Astrocyte of the cerebellum (primary cell): ENCODE results near the gene DIS3.

ENCODE experiments used
- DNase-seq: peaks from one replicate; pipeline ENCODE4 v3.0.0-alpha.2; 2011; ENCODE audit warnings: low read depth
- H3K4me3 ChIP-seq: 2 replicates; pipeline ENCODE4 v1.5.1; 2011; ENCODE audit warnings: mild to moderate bottlenecking, low read depth, low read length, moderate library complexity
- in situ Hi-C: cut with HindIII; loops from 2 replicates; pipeline ENCODE4 v1.10.0; 2017; ENCODE audit warnings: low sequenced_read_pairs
- TF ChIP-seq, protein P1 (sequence below): IDR thresholded peaks from 2 replicates; pipeline ENCODE4 v1.5.1; 2012; ENCODE audit warnings: low read length, low read depth, moderate library complexity, mild to moderate bottlenecking; ENCODE audit errors: missing control alignments

Gene DIS3, protein sequence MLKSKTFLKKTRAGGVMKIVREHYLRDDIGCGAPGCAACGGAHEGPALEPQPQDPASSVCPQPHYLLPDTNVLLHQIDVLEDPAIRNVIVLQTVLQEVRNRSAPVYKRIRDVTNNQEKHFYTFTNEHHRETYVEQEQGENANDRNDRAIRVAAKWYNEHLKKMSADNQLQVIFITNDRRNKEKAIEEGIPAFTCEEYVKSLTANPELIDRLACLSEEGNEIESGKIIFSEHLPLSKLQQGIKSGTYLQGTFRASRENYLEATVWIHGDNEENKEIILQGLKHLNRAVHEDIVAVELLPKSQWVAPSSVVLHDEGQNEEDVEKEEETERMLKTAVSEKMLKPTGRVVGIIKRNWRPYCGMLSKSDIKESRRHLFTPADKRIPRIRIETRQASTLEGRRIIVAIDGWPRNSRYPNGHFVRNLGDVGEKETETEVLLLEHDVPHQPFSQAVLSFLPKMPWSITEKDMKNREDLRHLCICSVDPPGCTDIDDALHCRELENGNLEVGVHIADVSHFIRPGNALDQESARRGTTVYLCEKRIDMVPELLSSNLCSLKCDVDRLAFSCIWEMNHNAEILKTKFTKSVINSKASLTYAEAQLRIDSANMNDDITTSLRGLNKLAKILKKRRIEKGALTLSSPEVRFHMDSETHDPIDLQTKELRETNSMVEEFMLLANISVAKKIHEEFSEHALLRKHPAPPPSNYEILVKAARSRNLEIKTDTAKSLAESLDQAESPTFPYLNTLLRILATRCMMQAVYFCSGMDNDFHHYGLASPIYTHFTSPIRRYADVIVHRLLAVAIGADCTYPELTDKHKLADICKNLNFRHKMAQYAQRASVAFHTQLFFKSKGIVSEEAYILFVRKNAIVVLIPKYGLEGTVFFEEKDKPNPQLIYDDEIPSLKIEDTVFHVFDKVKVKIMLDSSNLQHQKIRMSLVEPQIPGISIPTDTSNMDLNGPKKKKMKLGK

DNA sequence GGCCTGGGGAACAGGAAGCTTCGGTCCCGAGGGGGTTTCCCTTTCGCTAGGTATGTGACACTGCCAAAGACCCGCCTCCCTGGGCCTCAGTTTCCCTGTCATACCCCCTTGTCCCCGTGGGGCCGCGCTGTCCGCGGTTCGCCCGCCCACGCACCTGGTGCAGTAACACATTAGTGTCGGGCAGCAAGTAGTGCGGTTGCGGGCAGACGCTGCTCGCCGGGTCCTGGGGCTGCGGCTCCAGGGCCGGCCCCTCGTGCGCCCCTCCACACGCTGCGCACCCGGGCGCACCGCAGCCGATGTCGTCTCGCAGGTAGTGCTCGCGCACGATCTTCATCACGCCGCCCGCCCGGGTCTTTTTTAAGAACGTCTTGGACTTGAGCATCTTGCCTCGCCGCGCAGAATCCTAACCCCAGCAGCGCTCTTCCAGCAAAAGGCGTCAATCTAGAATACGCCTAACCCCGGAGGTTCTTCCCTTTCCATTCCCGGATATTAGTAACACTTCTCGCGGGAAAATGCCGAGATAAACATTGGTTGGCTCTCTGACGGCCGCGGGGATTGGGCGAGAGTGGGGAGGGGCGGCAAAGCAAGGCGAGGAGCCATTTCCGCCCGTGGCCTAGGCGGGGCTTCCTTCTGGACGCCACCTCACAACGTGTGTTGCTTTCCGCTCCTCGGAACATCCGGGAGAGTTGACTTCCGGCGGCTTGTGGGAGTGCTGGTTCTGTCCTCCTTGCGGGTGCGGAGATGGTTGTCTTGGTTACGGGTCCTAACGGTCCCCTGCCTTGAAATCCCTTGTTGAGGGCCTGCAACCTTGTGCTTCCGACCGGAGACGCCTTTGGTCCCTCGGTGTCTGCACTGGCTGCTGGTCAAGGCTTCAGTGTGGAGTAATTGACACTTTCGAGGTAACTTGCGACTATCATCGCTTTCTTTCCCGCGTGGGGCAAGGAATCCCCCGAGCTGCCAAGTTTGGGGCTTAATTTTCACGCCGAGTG, at the start of gene DIS3, which contains the start of gene PIBF1:
DIS3 (minus strand) TSS at position 450 of the 989 bp plus-strand sequence; CDS start at position 382, 68 bp downstream.
PIBF1 (plus strand) TSS at position 683 of the 989 bp plus-strand sequence. CDS start 1,337 bp downstream, outside the sequence.
- in situ Hi-C loops, result no loop called here
- peak within 1 kb of the TSS; percentile 95 for H3K4me3 ChIP-seq
- TF ChIP-seq, protein P1, sequence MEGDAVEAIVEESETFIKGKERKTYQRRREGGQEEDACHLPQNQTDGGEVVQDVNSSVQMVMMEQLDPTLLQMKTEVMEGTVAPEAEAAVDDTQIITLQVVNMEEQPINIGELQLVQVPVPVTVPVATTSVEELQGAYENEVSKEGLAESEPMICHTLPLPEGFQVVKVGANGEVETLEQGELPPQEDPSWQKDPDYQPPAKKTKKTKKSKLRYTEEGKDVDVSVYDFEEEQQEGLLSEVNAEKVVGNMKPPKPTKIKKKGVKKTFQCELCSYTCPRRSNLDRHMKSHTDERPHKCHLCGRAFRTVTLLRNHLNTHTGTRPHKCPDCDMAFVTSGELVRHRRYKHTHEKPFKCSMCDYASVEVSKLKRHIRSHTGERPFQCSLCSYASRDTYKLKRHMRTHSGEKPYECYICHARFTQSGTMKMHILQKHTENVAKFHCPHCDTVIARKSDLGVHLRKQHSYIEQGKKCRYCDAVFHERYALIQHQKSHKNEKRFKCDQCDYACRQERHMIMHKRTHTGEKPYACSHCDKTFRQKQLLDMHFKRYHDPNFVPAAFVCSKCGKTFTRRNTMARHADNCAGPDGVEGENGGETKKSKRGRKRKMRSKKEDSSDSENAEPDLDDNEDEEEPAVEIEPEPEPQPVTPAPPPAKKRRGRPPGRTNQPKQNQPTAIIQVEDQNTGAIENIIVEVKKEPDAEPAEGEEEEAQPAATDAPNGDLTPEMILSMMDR, result peak; percentile 6
- peak; percentile 95 for DNase-seq

DNA sequence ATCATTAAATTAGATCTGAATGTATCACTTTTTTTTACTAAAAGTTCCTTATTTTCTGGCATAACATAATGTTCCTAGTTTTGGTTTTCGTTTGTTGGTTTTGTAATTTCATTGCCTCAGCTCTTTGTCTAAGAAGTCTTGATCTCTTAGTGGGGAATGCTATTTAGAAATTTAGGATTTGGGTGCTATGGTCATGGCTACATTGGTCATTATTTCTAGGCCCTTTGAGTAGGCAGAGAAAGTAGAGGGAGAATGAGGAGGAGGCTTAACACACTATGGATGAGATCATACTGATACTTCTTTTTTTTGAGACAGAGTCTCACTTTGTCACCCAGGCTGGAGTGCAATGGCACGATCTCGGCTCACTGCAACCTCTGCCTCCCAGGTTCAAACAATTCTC, 42.0 kb upstream of the DIS3 start:
- in situ Hi-C loops, result no loop called here
- H3K4me3 ChIP-seq, result no peak overlapping the region
- no peak for DNase-seq
- TF ChIP-seq, protein P1, result no peak

DNA sequence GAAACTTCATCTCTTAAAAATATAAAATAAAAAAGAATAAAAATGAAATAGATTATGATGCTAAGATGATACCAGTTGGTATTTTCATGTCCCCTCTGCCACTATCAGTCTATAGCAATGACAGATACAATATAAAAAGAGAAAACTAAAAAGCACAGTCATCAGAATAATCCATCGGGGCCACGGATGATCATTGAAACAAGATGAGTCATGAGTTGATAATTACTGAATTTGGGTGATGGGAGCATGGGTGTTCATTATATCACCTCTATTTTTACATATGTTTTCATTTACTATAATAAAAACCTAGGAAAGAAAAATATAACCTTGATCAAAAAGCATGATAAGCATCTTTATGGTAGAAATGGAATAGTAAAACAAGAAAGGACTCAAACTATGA, 41.4 kb upstream of the DIS3 start:
- in situ Hi-C loops, result no loop called here
- no peak for DNase-seq
- H3K4me3 ChIP-seq, result no peak overlapping the region
- TF ChIP-seq, protein P1, result no peak

DNA sequence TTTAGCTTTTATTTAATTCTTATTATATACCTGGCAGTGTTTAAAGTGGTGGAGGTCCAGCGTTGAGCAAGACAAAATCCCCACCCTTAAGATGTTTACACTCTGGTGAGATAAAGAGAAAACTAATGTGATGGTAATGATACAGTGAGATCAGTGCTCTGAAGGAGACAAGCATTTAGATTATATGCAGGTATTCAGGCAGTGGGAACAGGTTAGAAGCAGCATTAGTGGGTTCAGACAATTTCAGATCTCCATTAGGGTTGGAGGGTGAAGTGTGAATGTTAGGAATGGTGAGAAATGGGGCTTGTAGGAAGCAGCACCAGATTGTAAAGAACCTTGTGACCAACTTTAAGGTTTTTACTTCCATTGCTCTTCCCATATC, 39.2 kb upstream of the DIS3 start:
- H3K4me3 ChIP-seq, result no peak overlapping the region
- TF ChIP-seq, protein P1, result no peak
- in situ Hi-C loops, result no loop called here
- DNase-seq, result no peak

DNA sequence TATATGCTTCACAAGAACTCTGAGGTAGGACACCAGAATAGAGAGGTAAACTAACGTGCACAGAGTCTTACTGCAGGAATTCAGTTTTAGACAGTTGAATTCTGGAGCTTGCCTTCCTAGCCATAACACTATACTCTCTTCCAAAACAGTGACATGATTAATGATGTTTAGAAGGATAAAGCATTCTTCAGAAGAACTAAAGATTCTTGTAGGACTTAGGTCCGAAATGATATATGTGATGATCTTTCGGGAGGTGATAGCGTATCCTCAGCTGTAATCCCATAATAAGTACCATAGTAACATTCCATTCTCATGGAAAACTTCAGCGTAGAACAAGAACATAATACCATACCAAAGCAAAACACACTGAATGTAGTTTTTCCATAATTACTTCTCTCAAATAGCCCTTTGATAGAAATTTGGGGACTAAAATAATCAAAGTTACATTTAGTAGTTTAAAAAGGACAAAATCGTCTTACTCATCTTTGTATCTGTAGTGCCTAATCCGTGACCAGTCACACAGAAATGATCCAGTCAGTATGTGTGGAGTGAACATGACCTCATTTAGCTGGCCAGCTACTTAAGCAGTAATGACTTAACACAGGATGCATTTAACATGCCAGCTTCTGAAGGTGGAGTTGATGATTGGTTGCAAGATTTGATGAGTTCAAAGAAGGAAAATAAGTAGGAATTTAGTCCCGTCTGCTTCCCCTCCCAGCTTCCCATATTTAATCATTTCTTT, 38.6 kb upstream of the DIS3 start:
- in situ Hi-C loops, result no loop called here
- TF ChIP-seq, protein P1, result no peak
- no peak overlapping the region for H3K4me3 ChIP-seq
- peak; percentile 47 for DNase-seq
